Spleen (tissue), 7 donors: ENCODE results near the gene TAGAP.

ENCODE experiments used
- POLR2A ChIP-seq, 3 donors: fragments of 450-650 bp; IDR thresholded peaks; one replicate each; pipeline ENCODE4 v1.5.1; 2017; ENCODE audit warnings: antibody characterized with exemption in 3 of 3, mild to moderate bottlenecking in 1 of 3
- TF ChIP-seq, protein P1 (sequence below), 11 experiments: fragments of 200-600 bp in 7 of 11; fragments of 450-650 bp in 4 of 11; sonication (generic) in 4 of 11; IDR thresholded peaks in 8 of 11; conservative IDR thresholded peaks in 3 of 11; 1 replicate in 7 of 11; 2 replicates in 4 of 11; pipeline versions ENCODE4 v1.4.0 to v1.8.0; 2016 to 2021; ENCODE audit warnings: antibody characterized with exemption in 11 of 11, inconsistent platforms in 4 of 11, mild to moderate bottlenecking in 1 of 11
- donor health status: DM: no; HTN: no; CAD: no; lungs with moderate emphysema.
- donor health status: DM: no; HTN: no; CAD: no.
- donor health status: DM: no; HTN: no; CAD: no.

DNA sequence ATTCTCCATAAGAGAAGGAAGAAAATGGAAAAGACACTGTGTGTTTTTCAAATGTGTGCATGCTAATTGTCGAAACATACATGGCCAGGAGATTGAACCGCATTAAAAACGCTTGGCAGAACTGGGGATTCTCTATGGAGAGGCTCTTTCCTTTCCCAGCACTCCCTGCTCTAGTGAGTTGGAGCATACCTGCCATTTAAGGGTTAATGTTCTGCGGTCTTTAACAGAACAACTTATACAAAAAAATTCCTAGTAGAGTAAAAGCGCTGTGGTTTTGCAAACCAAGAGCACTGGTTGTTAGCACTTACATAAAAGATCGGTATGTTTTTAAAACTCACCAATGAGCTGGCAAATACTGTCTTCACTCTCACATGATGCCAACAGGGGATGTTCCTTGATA lies 1.5 kb downstream of the TAGAP start:
- TF ChIP-seq, protein P1, sequence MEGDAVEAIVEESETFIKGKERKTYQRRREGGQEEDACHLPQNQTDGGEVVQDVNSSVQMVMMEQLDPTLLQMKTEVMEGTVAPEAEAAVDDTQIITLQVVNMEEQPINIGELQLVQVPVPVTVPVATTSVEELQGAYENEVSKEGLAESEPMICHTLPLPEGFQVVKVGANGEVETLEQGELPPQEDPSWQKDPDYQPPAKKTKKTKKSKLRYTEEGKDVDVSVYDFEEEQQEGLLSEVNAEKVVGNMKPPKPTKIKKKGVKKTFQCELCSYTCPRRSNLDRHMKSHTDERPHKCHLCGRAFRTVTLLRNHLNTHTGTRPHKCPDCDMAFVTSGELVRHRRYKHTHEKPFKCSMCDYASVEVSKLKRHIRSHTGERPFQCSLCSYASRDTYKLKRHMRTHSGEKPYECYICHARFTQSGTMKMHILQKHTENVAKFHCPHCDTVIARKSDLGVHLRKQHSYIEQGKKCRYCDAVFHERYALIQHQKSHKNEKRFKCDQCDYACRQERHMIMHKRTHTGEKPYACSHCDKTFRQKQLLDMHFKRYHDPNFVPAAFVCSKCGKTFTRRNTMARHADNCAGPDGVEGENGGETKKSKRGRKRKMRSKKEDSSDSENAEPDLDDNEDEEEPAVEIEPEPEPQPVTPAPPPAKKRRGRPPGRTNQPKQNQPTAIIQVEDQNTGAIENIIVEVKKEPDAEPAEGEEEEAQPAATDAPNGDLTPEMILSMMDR (IDR thresholded peaks at IDR 0.05 in 8 of 11, conservative IDR thresholded peaks at IDR 0.05 in 3 of 11): no peak
- TF ChIP-seq POLR2A (IDR thresholded peaks at IDR 0.05): no peak
